DOHH2 (cell line): ENCODE results near the gene FRY.

Experiments
- H3F3A ChIP-seq: fragments of 200-600 bp; sonication (generic), shearing (Covaris generic); 2 replicates; pipeline ENCODE4 v1.6.0; 2016; ENCODE audit warnings: antibody characterized with exemption, mild to moderate bottlenecking; ENCODE audit not compliant: control insufficient read depth, insufficient read depth
- H3K27ac ChIP-seq: fragments of 200-600 bp; sonication (generic); 2 replicates; pipeline ENCODE4 v1.5.1; 2014; ENCODE audit warnings: low read depth, mild to moderate bottlenecking, low read length, moderate library complexity
- H3K27me3 ChIP-seq: fragments of 200-600 bp; sonication (generic); 2 replicates; pipeline ENCODE4 v1.6.1; 2014; ENCODE audit warnings: mild to moderate bottlenecking, low read length, mixed read lengths; ENCODE audit not compliant: control insufficient read depth
- H3K36me3 ChIP-seq: fragments of 200-600 bp; sonication (generic); 2 replicates; pipeline ENCODE4 v1.6.1; 2014; ENCODE audit warnings: mild to moderate bottlenecking, low read length, moderate library complexity, mixed read lengths; ENCODE audit not compliant: control insufficient read depth
- H3K4me1 ChIP-seq: fragments of 200-600 bp; sonication (generic); 2 replicates; pipeline ENCODE4 v1.6.1; 2014; ENCODE audit warnings: mild to moderate bottlenecking, low read length, mixed read lengths; ENCODE audit not compliant: control insufficient read depth
- H3K4me2 ChIP-seq: fragments of 200-600 bp; sonication (generic); 2 replicates; pipeline ENCODE4 v1.6.0; 2014; ENCODE audit warnings: mild to moderate bottlenecking, low read length, moderate library complexity
- H3K4me3 ChIP-seq: fragments of 200-600 bp; sonication (generic); 2 replicates; pipeline ENCODE4 v1.5.1; 2014; ENCODE audit warnings: mild to moderate bottlenecking, low read length, mixed read lengths
- H3K79me2 ChIP-seq: fragments of 200-600 bp; sonication (generic); 2 replicates; pipeline ENCODE4 v1.6.1; 2014; ENCODE audit warnings: mild to moderate bottlenecking, low read length, mixed read lengths; ENCODE audit not compliant: control insufficient read depth
- H3K9me2 ChIP-seq: fragments of 200-600 bp; sonication (generic); replicated peaks from 2 replicates; pipeline ENCODE4 v1.6.1; 2014; ENCODE audit warnings: mild to moderate bottlenecking, low read length, mixed read lengths; ENCODE audit not compliant: control insufficient read depth
- H3K9me3 ChIP-seq: fragments of 200-600 bp; sonication (generic); 2 replicates; pipeline ENCODE4 v1.6.1; 2014; ENCODE audit warnings: antibody characterized with exemption, low read length, mixed read lengths; ENCODE audit not compliant: control insufficient read depth, insufficient read depth
- H4K20me1 ChIP-seq: fragments of 200-600 bp; sonication (generic); 2 replicates; pipeline ENCODE4 v1.6.0; 2014; ENCODE audit warnings: low read depth, mild to moderate bottlenecking, antibody characterized with exemption, low read length, moderate library complexity; ENCODE audit not compliant: control insufficient read depth, insufficient read depth
- CTCF ChIP-seq: fragments of 200-600 bp; sonication (generic); IDR thresholded peaks from one replicate; pipeline ENCODE4 v1.5.1; 2014; ENCODE audit warnings: antibody characterized with exemption, mild to moderate bottlenecking, low read depth, low read length; ENCODE audit not compliant: poor library complexity, severe bottlenecking
- EZH2phosphoT487 ChIP-seq: fragments of 200-600 bp; sonication (generic); IDR thresholded peaks from 2 replicates; pipeline ENCODE4 v1.6.1; 2017; ENCODE audit warnings: borderline replicate concordance, mild to moderate bottlenecking, antibody characterized with exemption, low read length, moderate library complexity, mixed read lengths

FRY gene

DNA sequence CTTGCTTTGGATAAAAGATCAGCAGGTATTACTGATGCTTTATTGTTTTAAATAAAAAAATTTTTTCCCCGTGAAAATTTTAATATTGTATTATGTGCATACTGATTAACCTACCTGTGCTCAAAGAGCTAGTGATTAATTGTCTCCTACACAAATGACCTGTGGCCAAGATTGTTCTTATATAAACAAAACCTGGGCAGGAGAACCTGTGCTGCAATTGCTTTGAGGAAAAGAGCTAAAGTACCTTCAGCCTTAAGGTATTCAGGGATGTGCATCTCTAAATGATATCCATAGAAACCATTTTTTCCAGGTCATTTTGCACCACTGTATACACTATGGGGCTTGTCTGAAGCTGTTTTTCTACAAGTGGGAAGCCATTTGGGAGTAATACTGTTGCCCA lies 1.2 kb downstream of the FRY start:
- Histone ChIP-seq H3K4me2 (peak overlapping the region; percentile 96), H3K4me1 (peaks cover 71% of the 10 kb centered on the region), H3K36me3 (peaks cover 46% of the 10 kb centered on the region), H3F3A (peaks cover 11% of the 10 kb centered on the region), H3K9me2 (no peaks in the 10 kb centered on the region), H4K20me1 (no peaks in the 10 kb centered on the region), H3K27me3 (no peaks in the 10 kb centered on the region), H3K79me2 (peaks cover 89% of the 10 kb centered on the region), H3K9me3 (no peaks in the 10 kb centered on the region), H3K4me3 (peak overlapping the region; percentile 85), H3K27ac (peak overlapping the region; percentile 76)
- no peak for TF ChIP-seq EZH2phosphoT487

- H3F3A ChIP-seq = peaks cover 16% of the 10 kb centered on the region
- H4K20me1 ChIP-seq = no peaks in the 10 kb centered on the region
- H3K27ac ChIP-seq = peak overlapping the region; percentile 76
- TF ChIP-seq EZH2phosphoT487 (no peak), CTCF (no peak)
- peaks cover 77% of the 10 kb centered on the region for H3K4me1 ChIP-seq
- H3K4me3 ChIP-seq = peak overlapping the region; percentile 85
- no peaks in the 10 kb centered on the region for H3K9me2 ChIP-seq
- H3K4me2 ChIP-seq = peak overlapping the region; percentile 96
- no peaks in the 10 kb centered on the region for H3K27me3 ChIP-seq
- H3K36me3 ChIP-seq = peaks cover 54% of the 10 kb centered on the region
- H3K9me3 ChIP-seq = no peaks in the 10 kb centered on the region
- peaks cover 94% of the 10 kb centered on the region for H3K79me2 ChIP-seq
Measured at GRCh38 chr13:32033744-32034143, 2.2 kb downstream of the FRY start.

GRCh38 chr13:32035716-32036115 lies 4.1 kb downstream of the FRY start:
- H3K9me3 ChIP-seq = no peaks in the 10 kb centered on the region
- no peaks in the 10 kb centered on the region for H3K9me2 ChIP-seq
- no peak for TF ChIP-seq EZH2phosphoT487
- no peak for TF ChIP-seq CTCF
- peak overlapping the region; percentile 96 for H3K4me2 ChIP-seq
- H3K4me3 ChIP-seq = peak overlapping the region; percentile 85
- peaks cover 100% of the 10 kb centered on the region for H3K79me2 ChIP-seq
- no peaks in the 10 kb centered on the region for H3K27me3 ChIP-seq
- peaks cover 77% of the 10 kb centered on the region for H3K4me1 ChIP-seq
- H3K36me3 ChIP-seq = peaks cover 72% of the 10 kb centered on the region
- peaks cover 19% of the 10 kb centered on the region for H3F3A ChIP-seq
- H3K27ac ChIP-seq = peak overlapping the region; percentile 76
- H4K20me1 ChIP-seq = no peaks in the 10 kb centered on the region

- TF ChIP-seq CTCF = no peak
- TF ChIP-seq EZH2phosphoT487 = no peak
- Histone ChIP-seq H4K20me1 (no peaks in the 10 kb centered on the region), H3K9me2 (no peaks in the 10 kb centered on the region), H3K4me2 (peak overlapping the region; percentile 96), H3K4me3 (peak overlapping the region; percentile 85), H3F3A (peaks cover 20% of the 10 kb centered on the region), H3K36me3 (peaks cover 75% of the 10 kb centered on the region), H3K27ac (peak overlapping the region; percentile 76), H3K79me2 (peaks cover 99% of the 10 kb centered on the region), H3K9me3 (no peaks in the 10 kb centered on the region), H3K27me3 (no peaks in the 10 kb centered on the region), H3K4me1 (peaks cover 81% of the 10 kb centered on the region)
Measured at GRCh38 chr13:32036126-32036695, 4.6 kb downstream of the FRY start.
